Measurements from ENCODE around the gene NMU. TPM values are rescaled to one million over a fixed set of nuclear protein-coding genes. Genes with fewer than 3 reads are reported as not detected.
"Not testable (repeated sequence)": the region's sequence is repeated elsewhere in the genome, so short reads cannot be mapped to it uniquely, and the experiment has no call there.

The NMU gene
- total RNA-seq, 1 donor from 2014 or later: not detected

- Histone ChIP-seq H3K36me3 (no peaks in the 10 kb centered on the region), H3K27ac (no peak overlapping the region), H3K27me3 (no peaks in the 10 kb centered on the region), H3K4me1 (no peaks in the 10 kb centered on the region), H3K9me3 (no peaks in the 10 kb centered on the region), H3K4me3 (no peak overlapping the region)
- DNase-seq (ENCODE audit: low spot score in 2 of 2): no peak
- peak in 2 of 3 experiments; percentile 30 to 57 for TF ChIP-seq CTCF (IDR thresholded peaks at IDR 0.05)
- intact Hi-C loops (cut with DNase I): loop anchor here (5.0 to 10.0 kb wide), 2 partner anchors 107 to 550 kb away; no protein-coding TSS in a partner anchor
These were observed 81.6 kb downstream of the NMU start for GRCh38 chr4:55554453-55555030.

GRCh38 chr4:55553441-55554201, 82.5 kb downstream of the NMU start:
- no peaks in the 10 kb centered on the region for H3K4me1 ChIP-seq
- no peak for TF ChIP-seq CTCF (IDR thresholded peaks at IDR 0.05)
- H3K36me3 ChIP-seq: no peaks in the 10 kb centered on the region
- H3K27ac ChIP-seq: peak overlapping the region in 1 of 2 donors; percentile 23
- no peaks in the 10 kb centered on the region for H3K9me3 ChIP-seq
- no peaks in the 10 kb centered on the region for H3K27me3 ChIP-seq
- intact Hi-C loops (cut with DNase I): loop anchor here (5.0 to 10.0 kb wide), 2 partner anchors 106 to 549 kb away; no protein-coding TSS in a partner anchor
- DNase-seq (ENCODE audit: low spot score in 2 of 2): no peak
- peak overlapping the region; percentile 11 to 53 for H3K4me3 ChIP-seq

GRCh38 chr4:55551964-55552363, 84.1 kb downstream of the NMU start:
- intact Hi-C loops (cut with DNase I): loop anchor here (5.0 to 10.0 kb wide), 2 partner anchors 105 to 547 kb away; no protein-coding TSS in a partner anchor
- not testable (repeated sequence) for H3K4me3 ChIP-seq; H3K27ac ChIP-seq; H3K36me3 ChIP-seq; DNase-seq (ENCODE audit: low spot score in 2 of 2); H3K9me3 ChIP-seq; H3K27me3 ChIP-seq; H3K4me1 ChIP-seq

GRCh38 chr4:55549888-55550287, 86.2 kb downstream of the NMU start:
- peaks cover 0 to 8% of the 10 kb centered on the region in 2 donors for H3K4me1 ChIP-seq
- H3K36me3 ChIP-seq: no peaks in the 10 kb centered on the region
- H3K9me3 ChIP-seq: no peaks in the 10 kb centered on the region
- intact Hi-C loops (cut with DNase I): loop anchor here (5.0 to 10.0 kb wide), 4 partner anchors 103 to 768 kb away; partner anchors contain the start of gene CEP135
- no peak for DNase-seq (ENCODE audit: low spot score in 2 of 2)
- H3K4me3 ChIP-seq: no peak overlapping the region
- H3K27me3 ChIP-seq: no peaks in the 10 kb centered on the region
- H3K27ac ChIP-seq: no peak overlapping the region
- TF ChIP-seq CTCF (IDR thresholded peaks at IDR 0.05): no peak

- Histone ChIP-seq H3K27ac (peak overlapping the region; percentile 96 to 97), H3K27me3 (no peaks in the 10 kb centered on the region)
- intact Hi-C loops (cut with DNase I): loop anchor here (2.0 to 5.0 kb wide), 4 partner anchors 151 to 766 kb away; partner anchors contain the start of genes CEP135 and SRD5A3
These were observed 88.2 kb downstream of the NMU start for GRCh38 chr4:55547918-55548317.

More at GRCh38 chr4:55547918-55548317, 88.2 kb downstream of the NMU start:
- H3K4me3 ChIP-seq: peak overlapping the region; percentile 87 to 91
- H3K9me3 ChIP-seq: no peaks in the 10 kb centered on the region
- no peak for DNase-seq (ENCODE audit: low spot score in 2 of 2)
- peaks cover 0 to 18% of the 10 kb centered on the region in 2 donors for H3K4me1 ChIP-seq
- no peak for TF ChIP-seq CTCF (IDR thresholded peaks at IDR 0.05)
- no peaks in the 10 kb centered on the region for H3K36me3 ChIP-seq

All from ascending aorta (tissue), 2 donors.